Fibroblast of gingiva (primary cell): ENCODE results near the gene HNRNPA2B1.
"Not testable (repeated sequence)": the region's sequence is repeated elsewhere in the genome, so short reads cannot be mapped to it uniquely, and the experiment has no call there.

Experiments used
- DNase-seq: peaks from one replicate; pipeline ENCODE4 v3.0.0-alpha.2; 2011; ENCODE audit warnings: low read depth

Gene HNRNPA2B1

GRCh38 chr7:26184281-26185101 is 16.1 kb downstream of the HNRNPA2B1 start:
- DNase-seq, result not testable (repeated sequence)

- DNase-seq, result peak; percentile 52
These were observed 16.8 kb downstream of the HNRNPA2B1 start for GRCh38 chr7:26183545-26184280.

- no peak for DNase-seq
These were observed 17.8 kb downstream of the HNRNPA2B1 start for GRCh38 chr7:26182706-26183105.

DNA sequence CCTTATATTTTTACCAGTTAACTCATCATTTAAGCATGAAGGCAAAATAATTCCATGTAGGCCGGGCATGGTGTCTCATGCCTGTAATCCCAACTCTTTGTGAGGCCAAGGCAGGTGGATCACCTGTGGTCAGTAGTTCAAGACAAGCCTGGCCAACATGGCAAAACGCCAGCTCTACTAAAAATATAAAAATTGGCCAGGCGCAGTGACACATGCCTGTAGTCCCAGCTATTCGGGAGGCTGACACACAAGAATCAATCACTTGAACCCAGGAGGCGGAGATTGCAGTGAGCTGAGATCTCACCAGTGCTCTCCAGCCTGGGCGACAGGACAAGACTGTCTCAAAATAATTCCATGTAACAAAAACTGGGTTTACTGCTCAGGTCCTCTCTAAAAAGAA is 18.3 kb downstream of the HNRNPA2B1 start:
- no peak for DNase-seq

GRCh38 chr7:26181474-26182227 is 18.9 kb downstream of the HNRNPA2B1 start:
- no peak for DNase-seq

DNA sequence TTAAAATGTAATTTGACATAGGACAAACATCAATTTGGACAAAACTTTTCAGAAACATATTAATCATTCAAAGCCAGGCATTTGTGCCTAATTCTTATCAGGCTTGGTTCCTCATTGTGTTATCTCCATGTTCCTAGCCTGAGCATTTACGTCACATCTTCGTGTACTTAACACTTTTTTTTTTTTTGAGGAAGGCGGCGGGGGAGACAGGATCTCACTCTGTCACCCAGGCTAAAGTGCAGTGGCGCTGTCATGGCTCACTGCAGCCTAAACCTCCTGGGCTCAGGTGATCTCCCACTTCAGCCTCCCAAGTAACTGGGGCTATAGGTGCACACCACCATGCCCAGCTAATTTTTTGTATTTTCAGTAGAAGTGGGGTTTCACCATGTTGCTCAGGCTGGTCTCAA is 19.8 kb downstream of the HNRNPA2B1 start:
- DNase-seq, result no peak

DNA sequence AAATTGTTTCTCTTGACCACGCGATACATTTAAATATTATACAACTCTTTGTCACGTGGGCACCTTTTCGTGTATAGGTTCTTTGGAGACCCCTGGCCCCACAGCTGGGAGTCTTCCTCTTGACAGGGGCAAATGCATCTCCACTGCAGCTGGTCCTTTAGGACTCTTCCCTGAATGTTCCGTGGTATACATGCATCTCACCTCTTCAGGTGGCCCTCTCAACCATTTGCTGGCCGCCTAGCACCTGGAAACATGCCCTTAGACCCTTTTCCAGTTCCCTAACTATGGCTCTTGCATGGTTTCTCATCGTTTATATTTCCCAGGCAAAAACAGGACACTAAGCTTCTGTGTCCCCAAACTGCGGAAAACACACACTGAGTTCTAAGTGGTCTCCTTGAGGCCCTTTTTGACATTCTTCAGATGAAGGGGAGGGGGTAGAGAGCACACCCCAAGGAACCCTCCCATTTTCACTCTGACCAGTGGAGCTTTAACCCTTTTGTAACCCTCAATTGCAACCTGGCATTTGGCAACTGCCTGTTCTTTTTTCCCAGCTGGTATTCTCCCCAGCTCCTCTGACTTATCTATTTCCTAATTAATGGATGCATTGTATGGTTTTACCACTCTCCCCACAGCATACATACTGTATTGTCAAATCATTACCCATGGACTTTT is 20.6 kb downstream of the HNRNPA2B1 start:
- DNase-seq, result no peak

DNA sequence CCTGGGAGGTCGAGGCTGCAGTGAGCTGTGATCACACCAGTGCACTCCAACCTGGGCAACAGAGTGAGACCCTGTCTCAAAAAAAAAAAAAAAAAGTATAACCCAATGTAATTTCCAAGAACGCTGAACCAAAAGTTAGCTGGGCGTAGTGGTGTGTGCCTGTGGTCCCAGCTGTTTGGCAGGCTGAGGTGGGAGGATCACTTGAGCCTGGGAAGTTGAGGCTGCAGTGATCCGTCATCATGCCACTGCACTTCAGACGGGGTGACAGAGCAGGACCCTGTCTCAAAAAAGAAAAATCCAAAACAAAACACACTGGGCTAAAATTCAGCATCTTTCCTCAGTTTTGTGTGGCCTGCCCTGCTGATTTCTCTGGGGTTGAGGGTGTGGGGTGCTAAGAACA is 21.1 kb downstream of the HNRNPA2B1 start:
- DNase-seq, result no peak

GRCh38 chr7:26178272-26178960 is 22.1 kb downstream of the HNRNPA2B1 start:
- DNase-seq, result no peak

DNA sequence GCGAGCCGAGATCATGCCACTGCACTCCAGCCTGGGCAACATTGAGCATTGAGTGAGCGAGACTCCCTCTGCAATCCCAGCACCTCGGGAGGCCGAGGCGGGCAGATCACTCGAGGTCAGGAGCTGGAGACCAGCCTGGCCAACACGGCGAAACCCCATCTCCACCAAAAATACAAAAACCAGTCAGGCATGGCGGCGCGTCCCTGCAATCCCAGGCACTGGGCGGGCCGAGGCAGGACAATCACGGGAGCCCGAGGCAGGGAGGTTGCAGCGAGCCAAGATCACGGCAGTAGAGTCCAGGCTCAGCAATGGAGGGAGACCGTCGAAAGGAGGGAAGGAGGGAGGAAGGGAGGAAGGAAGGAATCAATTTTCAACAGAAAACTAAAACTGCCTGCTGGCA is 23.3 kb downstream of the HNRNPA2B1 start:
- DNase-seq, result not testable (repeated sequence)

- not testable (repeated sequence) for DNase-seq
These were observed 23.9 kb downstream of the HNRNPA2B1 start for GRCh38 chr7:26176696-26177095.

GRCh38 chr7:26175903-26176302 is 24.6 kb downstream of the HNRNPA2B1 start:
- DNase-seq, result not testable (repeated sequence)

DNA sequence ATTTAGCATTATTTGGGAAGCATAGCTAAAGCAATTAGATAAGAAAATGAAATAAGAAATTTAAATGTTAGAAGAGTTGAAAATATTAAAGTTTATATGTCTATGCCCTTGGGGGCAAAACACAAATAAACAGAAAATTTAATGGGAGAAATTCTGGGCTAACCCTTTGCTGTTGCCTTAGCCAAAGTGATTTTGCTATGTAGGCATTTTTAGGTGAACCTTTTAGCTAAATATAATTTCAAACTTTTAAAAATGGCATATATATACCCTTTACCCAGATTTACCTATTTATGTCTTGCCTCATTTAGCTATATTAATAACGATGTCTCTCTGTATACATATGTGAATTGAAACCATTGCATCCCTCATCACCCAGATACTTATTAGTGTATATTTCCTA is 28.5 kb downstream of the HNRNPA2B1 start:
- no peak for DNase-seq

GRCh38 chr7:26171601-26172000 is 28.9 kb downstream of the HNRNPA2B1 start:
- no peak for DNase-seq

DNA sequence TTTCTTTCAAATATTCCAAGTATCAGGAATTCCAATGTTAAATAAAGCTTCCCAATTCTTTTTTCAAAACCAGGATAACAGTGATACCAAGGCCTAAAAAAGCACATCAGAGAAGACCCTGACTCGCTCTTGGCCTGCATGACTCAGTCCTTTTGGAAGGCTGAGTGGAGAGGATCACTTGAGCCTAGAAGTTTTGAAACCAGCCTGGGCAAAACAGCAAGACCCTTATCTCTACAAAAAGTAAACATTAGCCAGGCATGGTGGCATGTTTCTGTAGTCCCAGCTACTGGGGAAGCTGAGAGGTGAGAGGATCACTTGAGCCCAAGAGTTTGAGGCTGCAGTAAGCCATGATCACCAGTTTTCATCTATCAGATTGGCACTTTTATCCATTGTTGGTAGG is 29.9 kb downstream of the HNRNPA2B1 start:
- no peak for DNase-seq

- no peak for DNase-seq
These were observed 31.3 kb downstream of the HNRNPA2B1 start for GRCh38 chr7:26169271-26169670.

GRCh38 chr7:26168458-26169023 is 32.0 kb downstream of the HNRNPA2B1 start:
- no peak for DNase-seq

GRCh38 chr7:26167303-26167934 is 33.1 kb downstream of the HNRNPA2B1 start:
- no peak for DNase-seq

GRCh38 chr7:26166684-26167266 is 33.8 kb downstream of the HNRNPA2B1 start:
- DNase-seq, result no peak
